ENCODE results near the gene ADARB2. TPM values are rescaled to one million over a fixed set of nuclear protein-coding genes. Genes with fewer than 3 reads are reported as not detected.

ADARB2 gene
- total and polyA plus RNA-seq, 7 donors = 0.05 to 0.39 (median 0.15) TPM; not detected in 2

DNA sequence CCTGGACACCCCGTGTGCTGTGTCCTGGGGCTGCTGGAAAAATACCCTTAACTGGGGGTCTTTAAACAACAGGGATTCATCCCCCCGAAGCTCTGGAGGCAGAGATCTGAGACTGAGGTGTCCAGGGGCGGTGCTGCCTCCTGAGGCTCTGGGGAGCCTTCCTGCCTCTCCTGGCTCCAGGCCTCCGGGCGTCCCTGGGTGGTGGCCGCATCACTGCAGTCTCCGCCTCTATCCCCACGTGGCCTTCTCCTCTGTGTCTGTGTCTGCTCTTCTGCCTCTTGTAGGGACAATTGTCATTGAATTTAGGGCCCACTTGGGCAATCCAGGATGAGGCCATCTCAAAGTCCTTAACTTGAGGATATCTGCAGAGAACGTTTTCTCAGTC, 464.6 kb downstream of the ADARB2 start:
- 75 to 84% (median 79%) methylated on average over 9 of the region's 9 CpGs for WGBS, 3 donors
- Histone ChIP-seq H3K4me1 (no peaks in the 10 kb centered on the region), H3K27ac (no peak overlapping the region), H3K36me3 (ENCODE audit: insufficient read depth in 1 of 2, low read depth in 1 of 2) (no peaks in the 10 kb centered on the region), H3K9me3 (no peaks in the 10 kb centered on the region), H3K4me3 (no peak overlapping the region), H3K27me3 (ENCODE audit: insufficient read depth in 3 of 3, low read length in 2 of 3) (peaks cover 0 to 5% (median 0%) of the 10 kb centered on the region in 3 donors)
- intact Hi-C loops (cut with DNase I) = no loop called here
- no peak for DNase-seq
- no peak for TF ChIP-seq CTCF (IDR thresholded peaks at IDR 0.05)
- no peak for ATAC-seq

GRCh38 chr10:1272079-1272776, 465.1 kb downstream of the ADARB2 start:
- ATAC-seq (no peak), DNase-seq (no peak)
- no peaks in the 10 kb centered on the region for H3K36me3 ChIP-seq (ENCODE audit: insufficient read depth in 1 of 2, low read depth in 1 of 2)
- WGBS, 3 donors = 74 to 83% (median 82%) methylated on average over 12 of the region's 12 CpGs
- H3K4me1 ChIP-seq = no peaks in the 10 kb centered on the region
- H3K4me3 ChIP-seq = no peak overlapping the region
- no peak for TF ChIP-seq CTCF (IDR thresholded peaks at IDR 0.05)
- H3K27me3 ChIP-seq (ENCODE audit: insufficient read depth in 3 of 3, low read length in 2 of 3) = peaks cover 0 to 5% (median 0%) of the 10 kb centered on the region in 3 donors
- intact Hi-C loops (cut with DNase I) = no loop called here
- no peak overlapping the region for H3K27ac ChIP-seq
- no peaks in the 10 kb centered on the region for H3K9me3 ChIP-seq

- WGBS, 3 donors = 86 to 90% (median 89%) methylated on average over 15 of the region's 15 CpGs
- Histone ChIP-seq H3K4me1 (no peaks in the 10 kb centered on the region), H3K36me3 (ENCODE audit: insufficient read depth in 1 of 2, low read depth in 1 of 2) (no peaks in the 10 kb centered on the region), H3K27ac (no peak overlapping the region), H3K4me3 (no peak overlapping the region), H3K27me3 (ENCODE audit: insufficient read depth in 3 of 3, low read length in 2 of 3) (peaks cover 0 to 5% (median 0%) of the 10 kb centered on the region in 3 donors), H3K9me3 (no peaks in the 10 kb centered on the region)
- ATAC-seq = no peak
- intact Hi-C loops (cut with DNase I) = no loop called here
- TF ChIP-seq CTCF (IDR thresholded peaks at IDR 0.05) = no peak
- DNase-seq = no peak
Observed at GRCh38 chr10:1270906-1271305, 466.4 kb downstream of the ADARB2 start.

- 73 to 80% (median 74%) methylated on average over 9 of the region's 9 CpGs for WGBS, 3 donors
- Histone ChIP-seq H3K9me3 (no peaks in the 10 kb centered on the region), H3K4me1 (no peaks in the 10 kb centered on the region), H3K36me3 (ENCODE audit: insufficient read depth in 1 of 2, low read depth in 1 of 2) (no peaks in the 10 kb centered on the region), H3K4me3 (no peak overlapping the region), H3K27ac (no peak overlapping the region), H3K27me3 (ENCODE audit: insufficient read depth in 3 of 3, low read length in 2 of 3) (peaks cover 0 to 5% (median 0%) of the 10 kb centered on the region in 3 donors)
- intact Hi-C loops (cut with DNase I) = no loop called here
- no peak for TF ChIP-seq CTCF (IDR thresholded peaks at IDR 0.05)
- DNase-seq (no peak), ATAC-seq (no peak)
Observed at GRCh38 chr10:1270490-1270889, 466.8 kb downstream of the ADARB2 start.

- no peaks in the 10 kb centered on the region for H3K36me3 ChIP-seq (ENCODE audit: insufficient read depth in 1 of 2, low read depth in 1 of 2)
- WGBS, 3 donors = 4 to 14% (median 13%) methylated on average over 1 of the region's 1 CpG
- ATAC-seq = no peak
- no peaks in the 10 kb centered on the region for H3K4me1 ChIP-seq
- intact Hi-C loops (cut with DNase I) = no loop called here
- H3K9me3 ChIP-seq = no peaks in the 10 kb centered on the region
- H3K27ac ChIP-seq = no peak overlapping the region
- H3K27me3 ChIP-seq (ENCODE audit: insufficient read depth in 3 of 3, low read length in 2 of 3) = no peaks in the 10 kb centered on the region
- no peak for TF ChIP-seq CTCF (IDR thresholded peaks at IDR 0.05)
- no peak for DNase-seq
- H3K4me3 ChIP-seq = no peak overlapping the region
Observed at GRCh38 chr10:1268831-1269230, 468.5 kb downstream of the ADARB2 start.
